Mesothelial cell of epicardium (in vitro differentiated cells): ENCODE data around the gene SPARC. TPM values are rescaled to one million over a fixed set of nuclear protein-coding genes. Genes with fewer than 3 reads are reported as not detected.

Experiments
- DNase-seq, 2 experiments: peaks; one replicate each; pipeline ENCODE4 v3.0.0; 2021; ENCODE audit warnings: low spot score in 2 of 2; ENCODE audit not compliant: unreplicated experiment in 2 of 2
- H3K27ac Mint-ChIP-seq: 2 replicates; pipeline ENCODE4 v1.8.0; 2021; ENCODE audit warnings: mixed read lengths
- H3K27me3 Mint-ChIP-seq: 2 replicates; pipeline ENCODE4 v1.8.0; 2021; ENCODE audit warnings: low read depth, mixed read lengths
- H3K36me3 Mint-ChIP-seq: 2 replicates; pipeline ENCODE4 v1.8.0; 2021; ENCODE audit warnings: mixed read lengths
- H3K4me1 Mint-ChIP-seq: 2 replicates; pipeline ENCODE4 v1.8.0; 2021; ENCODE audit warnings: mixed read lengths
- H3K4me3 Mint-ChIP-seq: 2 replicates; pipeline ENCODE4 v1.8.0; 2021; ENCODE audit warnings: mild to moderate bottlenecking, moderate library complexity, mixed read lengths
- H3K9me3 Mint-ChIP-seq: 2 replicates; pipeline ENCODE4 v1.8.0; 2021; ENCODE audit warnings: mixed read lengths
- CTCF ChIP-seq: fragments of 200-600 bp; sonication (generic); IDR thresholded peaks from one replicate; pipeline ENCODE4 v1.5.0; 2021; ENCODE audit warnings: antibody characterized with exemption; ENCODE audit not compliant: unreplicated experiment
- total RNA-seq: library from RNA; stranded (reverse); gene quantifications from 3 replicates; pipeline ENCODE4 v1.2.1, GENCODE V29; 2021

Gene SPARC
- total RNA-seq, 1 donor from 2014 or later, result 2,843 TPM

- H3K9me3 Mint-ChIP-seq, result no peaks in the 10 kb centered on the region
- H3K4me1 Mint-ChIP-seq, result peaks cover 55% of the 10 kb centered on the region
- H3K36me3 Mint-ChIP-seq, result peaks cover 65% of the 10 kb centered on the region
- H3K27me3 Mint-ChIP-seq, result no peaks in the 10 kb centered on the region
- no peak for TF ChIP-seq CTCF
- no peak overlapping the region for H3K4me3 Mint-ChIP-seq
- peak overlapping the region; percentile 93 for H3K27ac Mint-ChIP-seq
- DNase-seq, result no peak
Measured at GRCh38 chr5:151671950-151672349, 14.8 kb downstream of the SPARC start.

GRCh38 chr5:151670953-151671636 lies 15.6 kb downstream of the SPARC start:
- Mint-ChIP-seq H3K9me3 (no peaks in the 10 kb centered on the region), H3K36me3 (peaks cover 67% of the 10 kb centered on the region), H3K27ac (peak overlapping the region; percentile 93), H3K4me1 (peaks cover 46% of the 10 kb centered on the region), H3K27me3 (no peaks in the 10 kb centered on the region), H3K4me3 (no peak overlapping the region)
- no peak for DNase-seq
- TF ChIP-seq CTCF, result no peak

GRCh38 chr5:151670083-151670686 lies 16.5 kb downstream of the SPARC start:
- H3K36me3 Mint-ChIP-seq, result peaks cover 69% of the 10 kb centered on the region
- H3K4me3 Mint-ChIP-seq, result no peak overlapping the region
- H3K9me3 Mint-ChIP-seq, result no peaks in the 10 kb centered on the region
- peak overlapping the region; percentile 93 for H3K27ac Mint-ChIP-seq
- no peak for TF ChIP-seq CTCF
- peaks cover 40% of the 10 kb centered on the region for H3K4me1 Mint-ChIP-seq
- DNase-seq, result no peak
- H3K27me3 Mint-ChIP-seq, result no peaks in the 10 kb centered on the region

- Mint-ChIP-seq H3K36me3 (peaks cover 68% of the 10 kb centered on the region), H3K4me3 (no peak overlapping the region), H3K9me3 (no peaks in the 10 kb centered on the region), H3K4me1 (peaks cover 41% of the 10 kb centered on the region), H3K27me3 (no peaks in the 10 kb centered on the region), H3K27ac (peak overlapping the region; percentile 6)
- no peak for TF ChIP-seq CTCF
- no peak for DNase-seq
Measured at GRCh38 chr5:151667083-151667482, 19.6 kb downstream of the SPARC start.

- Mint-ChIP-seq H3K36me3 (peaks cover 59% of the 10 kb centered on the region), H3K9me3 (no peaks in the 10 kb centered on the region), H3K4me3 (no peak overlapping the region), H3K4me1 (peaks cover 40% of the 10 kb centered on the region), H3K27ac (peak overlapping the region; percentile 87), H3K27me3 (no peaks in the 10 kb centered on the region)
- TF ChIP-seq CTCF, result no peak
- no peak for DNase-seq
Measured at GRCh38 chr5:151665613-151666012, 21.1 kb downstream of the SPARC start.
